WTC11 (cell line): ENCODE results near the gene SLU7. TPM values are rescaled to one million over a fixed set of nuclear protein-coding genes. Genes with fewer than 3 reads are reported as not detected.

Source experiments
- ATAC-seq: fragments of 200-7000 bp; cut with Tn5 transposase; 2 replicates; pipeline ENCODE4 v1.10.0; 2021; ENCODE audit warnings: mild to moderate bottlenecking, moderate library complexity
- CTCF ChIA-PET: fragments of 300-600 bp; sonication (Branson Sonifier 250); formaldehyde crosslinking; loops from one replicate; lab custom pipeline; 2021; ENCODE audit warnings: antibody characterized with exemption; lab: Charles Lee
- POLR2A ChIA-PET: fragments of 350-600 bp; sonication (Branson Sonifier 250); formaldehyde crosslinking; loops from one replicate; lab custom pipeline; 2021; ENCODE audit warnings: antibody characterized with exemption; lab: Charles Lee
- DNase-seq: peaks from one replicate; pipeline ENCODE4 v3.0.0; 2021; ENCODE audit warnings: low spot score
- H3K27ac Mint-ChIP-seq: 2 replicates; pipeline ENCODE4 v1.8.0; 2021; ENCODE audit warnings: mixed read lengths
- H3K27me3 Mint-ChIP-seq: 2 replicates; pipeline ENCODE4 v1.8.0; 2021; ENCODE audit warnings: low read depth, mild to moderate bottlenecking, moderate library complexity, mixed read lengths
- H3K36me3 Mint-ChIP-seq: 2 replicates; pipeline ENCODE4 v1.8.0; 2021; ENCODE audit warnings: mixed read lengths
- H3K4me1 Mint-ChIP-seq: 2 replicates; pipeline ENCODE4 v1.8.0; 2022; ENCODE audit warnings: mixed read lengths
- H3K4me3 Mint-ChIP-seq: 2 replicates; pipeline ENCODE4 v1.8.0; 2021; ENCODE audit warnings: mild to moderate bottlenecking, moderate library complexity, mixed read lengths
- H3K9me3 Mint-ChIP-seq: 2 replicates; pipeline ENCODE4 v1.8.0; 2021; ENCODE audit warnings: mixed read lengths
- ATF1 ChIP-seq: sonication (generic); formaldehyde crosslinking; IDR thresholded peaks from 2 replicates; pipeline ENCODE4 v1.8.1; 2023; ENCODE audit warnings: mild to moderate bottlenecking, moderate library complexity, missing genetic modification reagents
- CREM ChIP-seq: sonication (generic); formaldehyde crosslinking; IDR thresholded peaks from 2 replicates; pipeline ENCODE4 v1.8.1; 2022; ENCODE audit warnings: mild to moderate bottlenecking, missing genetic modification reagents, moderate library complexity
- ELF4 ChIP-seq: sonication (generic); formaldehyde crosslinking; IDR thresholded peaks from 2 replicates; pipeline ENCODE4 v1.8.1; 2022; ENCODE audit warnings: low read depth, mild to moderate bottlenecking, moderate library complexity, missing genetic modification reagents
- GABPB1 ChIP-seq: sonication (generic); formaldehyde crosslinking; IDR thresholded peaks from 2 replicates; pipeline ENCODE4 v1.8.1; 2023; ENCODE audit warnings: mild to moderate bottlenecking, missing genetic modification reagents
- GTF2I ChIP-seq: fragments of 250-450 bp; sonication (Bioruptor Pico); conservative IDR thresholded peaks from 2 replicates; pipeline ENCODE4 v1.4.0; 2021; ENCODE audit warnings: mild to moderate bottlenecking
- HMGA2 ChIP-seq: fragments of 250-450 bp; sonication (Bioruptor Pico); IDR thresholded peaks from 2 replicates; pipeline ENCODE4 v1.4.0; 2021; ENCODE audit warnings: mild to moderate bottlenecking, moderate library complexity
- KAT7 ChIP-seq: sonication (generic); formaldehyde crosslinking; IDR thresholded peaks from 2 replicates; pipeline ENCODE4 v1.8.1; 2023; ENCODE audit warnings: missing genetic modification reagents, mild to moderate bottlenecking, borderline replicate concordance
- MXD4 ChIP-seq: fragments of 250-450 bp; sonication (Bioruptor Pico); IDR thresholded peaks from 2 replicates; pipeline ENCODE4 v1.8.0; 2021; ENCODE audit warnings: mild to moderate bottlenecking, moderate library complexity, borderline replicate concordance
- NFYB ChIP-seq: sonication (generic); formaldehyde crosslinking; conservative IDR thresholded peaks from 2 replicates; pipeline ENCODE4 v1.8.0; 2022; ENCODE audit warnings: low read depth, missing genetic modification reagents
- NR2C2 ChIP-seq: sonication (generic); formaldehyde crosslinking; IDR thresholded peaks from 2 replicates; pipeline ENCODE4 v1.8.0; 2022; ENCODE audit warnings: mild to moderate bottlenecking, missing genetic modification reagents
- SMAD4 ChIP-seq: sonication (generic); formaldehyde crosslinking; IDR thresholded peaks from 2 replicates; pipeline ENCODE4 v1.8.0; 2022; ENCODE audit warnings: mild to moderate bottlenecking, missing genetic modification reagents
- TEAD1 ChIP-seq: sonication (generic); formaldehyde crosslinking; IDR thresholded peaks from 2 replicates; pipeline ENCODE4 v1.8.0; 2022; ENCODE audit warnings: mild to moderate bottlenecking, missing genetic modification reagents
- ZNF219 ChIP-seq: sonication (generic); formaldehyde crosslinking; IDR thresholded peaks from 2 replicates; pipeline ENCODE4 v1.8.0; 2023; ENCODE audit warnings: missing genetic modification reagents, mild to moderate bottlenecking, borderline replicate concordance
- ZNF263 ChIP-seq: sonication (generic); formaldehyde crosslinking; IDR thresholded peaks from 2 replicates; pipeline ENCODE4 v1.8.1; 2022; ENCODE audit warnings: low read depth, mild to moderate bottlenecking, moderate library complexity, missing genetic modification reagents
- ZNF671 ChIP-seq: fragments of 250-450 bp; sonication (Bioruptor Pico); IDR thresholded peaks from 2 replicates; pipeline ENCODE4 v1.8.0; 2021; ENCODE audit warnings: mild to moderate bottlenecking
- total RNA-seq: library from RNA; stranded (reverse); gene quantifications from 3 replicates; pipeline ENCODE4 v1.2.3, GENCODE V29; 2021
- TF ChIP-seq, protein P1 (sequence below): sonication (generic); formaldehyde crosslinking; conservative IDR thresholded peaks from 2 replicates; pipeline ENCODE4 v1.8.1; 2022; ENCODE audit warnings: mild to moderate bottlenecking, missing genetic modification reagents
- TF ChIP-seq, protein P2 (sequence below): sonication (generic); formaldehyde crosslinking; IDR thresholded peaks from 2 replicates; pipeline ENCODE4 v1.8.1; 2022; ENCODE audit warnings: low read depth, mild to moderate bottlenecking, moderate library complexity, missing genetic modification reagents, borderline replicate concordance
- TF ChIP-seq, protein P3 (sequence below): sonication (generic); formaldehyde crosslinking; IDR thresholded peaks from 2 replicates; pipeline ENCODE4 v1.8.1; 2023; ENCODE audit warnings: mild to moderate bottlenecking, missing genetic modification reagents, moderate library complexity
- TF ChIP-seq, protein P4 (sequence below): fragments of 250-450 bp; sonication (Bioruptor Pico); IDR thresholded peaks from 2 replicates; pipeline ENCODE4 v1.9.0; 2021; ENCODE audit warnings: mild to moderate bottlenecking
- TF ChIP-seq, protein P5 (sequence below): sonication (generic); formaldehyde crosslinking; IDR thresholded peaks from 2 replicates; pipeline ENCODE4 v1.8.1; 2023; ENCODE audit warnings: mild to moderate bottlenecking, missing genetic modification reagents, moderate library complexity
- TF ChIP-seq, protein P6 (sequence below): sonication (generic); formaldehyde crosslinking; IDR thresholded peaks from 2 replicates; pipeline ENCODE4 v1.8.0; 2022; ENCODE audit warnings: mild to moderate bottlenecking, missing genetic modification reagents

Gene SLU7
- total RNA-seq, 1 experiment from 2014 or later, result 32.5 TPM

DNA sequence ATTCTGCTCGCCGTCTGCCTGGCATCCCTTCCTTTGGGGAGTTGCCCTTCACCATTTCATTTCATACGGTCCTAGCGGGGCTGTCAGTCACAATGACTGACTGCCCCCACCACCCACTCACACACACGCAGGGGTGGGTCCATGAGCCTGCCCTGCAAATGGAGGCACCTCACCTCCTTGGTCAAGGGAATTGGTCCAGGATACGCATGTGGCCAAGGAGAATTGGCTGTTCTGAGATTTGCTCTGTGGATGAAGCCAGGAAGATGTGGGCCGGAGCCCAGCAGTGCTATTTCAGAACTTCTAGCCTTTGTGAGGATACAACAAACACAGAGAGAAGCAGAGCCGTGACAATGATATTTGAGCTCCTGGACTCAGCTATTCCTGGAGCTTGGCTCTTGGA, 65.5 kb downstream of the SLU7 start:
- peaks cover 5% of the 10 kb centered on the region; the same call in 1 of the 2 replicates for H3K4me1 Mint-ChIP-seq
- peak; percentile 27 for DNase-seq
- peak; percentile 91 for ATAC-seq
- H3K27me3 Mint-ChIP-seq, result no peaks in the 10 kb centered on the region
- ChIA-PET POLR2A (no interaction called here), CTCF (no interaction called here)
- no peak overlapping the region for H3K27ac Mint-ChIP-seq
- TF ChIP-seq, protein P1, sequence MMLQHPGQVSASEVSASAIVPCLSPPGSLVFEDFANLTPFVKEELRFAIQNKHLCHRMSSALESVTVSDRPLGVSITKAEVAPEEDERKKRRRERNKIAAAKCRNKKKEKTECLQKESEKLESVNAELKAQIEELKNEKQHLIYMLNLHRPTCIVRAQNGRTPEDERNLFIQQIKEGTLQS, result no peak
- TF ChIP-seq NFYB (CRISPR knock-in tag) (peak; percentile 50), GABPB1 (CRISPR knock-in tag) (no peak), NR2C2 (CRISPR knock-in tag) (no peak), ZNF671 (CRISPR knock-in tag) (no peak)
- TF ChIP-seq, protein P2, sequence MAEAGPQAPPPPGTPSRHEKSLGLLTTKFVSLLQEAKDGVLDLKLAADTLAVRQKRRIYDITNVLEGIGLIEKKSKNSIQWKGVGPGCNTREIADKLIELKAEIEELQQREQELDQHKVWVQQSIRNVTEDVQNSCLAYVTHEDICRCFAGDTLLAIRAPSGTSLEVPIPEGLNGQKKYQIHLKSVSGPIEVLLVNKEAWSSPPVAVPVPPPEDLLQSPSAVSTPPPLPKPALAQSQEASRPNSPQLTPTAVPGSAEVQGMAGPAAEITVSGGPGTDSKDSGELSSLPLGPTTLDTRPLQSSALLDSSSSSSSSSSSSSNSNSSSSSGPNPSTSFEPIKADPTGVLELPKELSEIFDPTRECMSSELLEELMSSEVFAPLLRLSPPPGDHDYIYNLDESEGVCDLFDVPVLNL (CRISPR knock-in tag), result no peak
- TF ChIP-seq, protein P3, sequence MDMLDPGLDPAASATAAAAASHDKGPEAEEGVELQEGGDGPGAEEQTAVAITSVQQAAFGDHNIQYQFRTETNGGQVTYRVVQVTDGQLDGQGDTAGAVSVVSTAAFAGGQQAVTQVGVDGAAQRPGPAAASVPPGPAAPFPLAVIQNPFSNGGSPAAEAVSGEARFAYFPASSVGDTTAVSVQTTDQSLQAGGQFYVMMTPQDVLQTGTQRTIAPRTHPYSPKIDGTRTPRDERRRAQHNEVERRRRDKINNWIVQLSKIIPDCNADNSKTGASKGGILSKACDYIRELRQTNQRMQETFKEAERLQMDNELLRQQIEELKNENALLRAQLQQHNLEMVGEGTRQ (CRISPR knock-in tag), result no peak
- TF ChIP-seq, protein P4, sequence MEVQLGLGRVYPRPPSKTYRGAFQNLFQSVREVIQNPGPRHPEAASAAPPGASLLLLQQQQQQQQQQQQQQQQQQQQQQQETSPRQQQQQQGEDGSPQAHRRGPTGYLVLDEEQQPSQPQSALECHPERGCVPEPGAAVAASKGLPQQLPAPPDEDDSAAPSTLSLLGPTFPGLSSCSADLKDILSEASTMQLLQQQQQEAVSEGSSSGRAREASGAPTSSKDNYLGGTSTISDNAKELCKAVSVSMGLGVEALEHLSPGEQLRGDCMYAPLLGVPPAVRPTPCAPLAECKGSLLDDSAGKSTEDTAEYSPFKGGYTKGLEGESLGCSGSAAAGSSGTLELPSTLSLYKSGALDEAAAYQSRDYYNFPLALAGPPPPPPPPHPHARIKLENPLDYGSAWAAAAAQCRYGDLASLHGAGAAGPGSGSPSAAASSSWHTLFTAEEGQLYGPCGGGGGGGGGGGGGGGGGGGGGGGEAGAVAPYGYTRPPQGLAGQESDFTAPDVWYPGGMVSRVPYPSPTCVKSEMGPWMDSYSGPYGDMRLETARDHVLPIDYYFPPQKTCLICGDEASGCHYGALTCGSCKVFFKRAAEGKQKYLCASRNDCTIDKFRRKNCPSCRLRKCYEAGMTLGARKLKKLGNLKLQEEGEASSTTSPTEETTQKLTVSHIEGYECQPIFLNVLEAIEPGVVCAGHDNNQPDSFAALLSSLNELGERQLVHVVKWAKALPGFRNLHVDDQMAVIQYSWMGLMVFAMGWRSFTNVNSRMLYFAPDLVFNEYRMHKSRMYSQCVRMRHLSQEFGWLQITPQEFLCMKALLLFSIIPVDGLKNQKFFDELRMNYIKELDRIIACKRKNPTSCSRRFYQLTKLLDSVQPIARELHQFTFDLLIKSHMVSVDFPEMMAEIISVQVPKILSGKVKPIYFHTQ (CRISPR knock-in tag), result no peak
- H3K9me3 Mint-ChIP-seq, result no peaks in the 10 kb centered on the region
- H3K4me3 Mint-ChIP-seq, result no peak overlapping the region
- no peaks in the 10 kb centered on the region for H3K36me3 Mint-ChIP-seq

DNA sequence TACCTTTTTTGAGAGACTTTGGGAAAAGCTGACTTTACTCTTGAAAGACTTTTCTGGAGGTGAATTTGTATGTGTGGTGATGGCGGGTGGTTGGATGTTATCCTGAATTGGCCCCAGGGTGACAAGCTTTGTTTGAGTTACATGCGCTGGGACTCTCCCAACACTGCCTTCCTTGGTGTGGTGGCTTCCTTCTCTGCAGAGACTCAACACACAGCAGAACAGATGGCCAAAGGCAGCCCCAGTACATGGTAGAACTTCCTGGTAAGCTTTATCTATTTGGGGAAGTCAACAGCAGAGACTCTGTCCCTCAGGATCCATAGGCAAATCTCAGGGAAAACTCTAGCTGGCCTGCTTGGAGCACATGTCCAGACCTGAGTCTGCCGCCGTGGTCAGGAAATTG, 66.6 kb downstream of the SLU7 start:
- ChIA-PET CTCF (interaction anchor here (1.1 kb wide), 1 partner anchor 97 kb away, joined by 3 read pairs; no protein-coding TSS in a partner anchor), POLR2A (no interaction called here)
- ATAC-seq, result no peak

More for the DNA sequence above, 66.6 kb downstream of the SLU7 start:
- Mint-ChIP-seq H3K36me3 (no peaks in the 10 kb centered on the region), H3K4me3 (no peak overlapping the region), H3K4me1 (peaks cover 5% of the 10 kb centered on the region; the same call in 1 of the 2 replicates), H3K9me3 (no peaks in the 10 kb centered on the region), H3K27me3 (no peaks in the 10 kb centered on the region), H3K27ac (no peak overlapping the region)
- no peak for DNase-seq
- TF ChIP-seq ELF4 (CRISPR knock-in tag), result no peak
- TF ChIP-seq HMGA2 (CRISPR knock-in tag), result no peak
- TF ChIP-seq KAT7, result no peak
- no peak for TF ChIP-seq MXD4 (CRISPR knock-in tag)
- TF ChIP-seq, protein P1, result no peak
- no peak for TF ChIP-seq SMAD4 (CRISPR knock-in tag)
- TF ChIP-seq GTF2I (CRISPR knock-in tag), result no peak
- TF ChIP-seq CREM (CRISPR knock-in tag), result no peak
- TF ChIP-seq TEAD1 (CRISPR knock-in tag), result no peak
- no peak for TF ChIP-seq ZNF219 (CRISPR knock-in tag)
- TF ChIP-seq ZNF263, result no peak
- no peak for TF ChIP-seq GABPB1 (CRISPR knock-in tag)
- TF ChIP-seq, protein P5, sequence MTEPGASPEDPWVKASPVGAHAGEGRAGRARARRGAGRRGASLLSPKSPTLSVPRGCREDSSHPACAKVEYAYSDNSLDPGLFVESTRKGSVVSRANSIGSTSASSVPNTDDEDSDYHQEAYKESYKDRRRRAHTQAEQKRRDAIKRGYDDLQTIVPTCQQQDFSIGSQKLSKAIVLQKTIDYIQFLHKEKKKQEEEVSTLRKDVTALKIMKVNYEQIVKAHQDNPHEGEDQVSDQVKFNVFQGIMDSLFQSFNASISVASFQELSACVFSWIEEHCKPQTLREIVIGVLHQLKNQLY, result no peak
- no peak for TF ChIP-seq ZNF671 (CRISPR knock-in tag)
- no peak for TF ChIP-seq ATF1 (CRISPR knock-in tag)
- TF ChIP-seq, protein P6, sequence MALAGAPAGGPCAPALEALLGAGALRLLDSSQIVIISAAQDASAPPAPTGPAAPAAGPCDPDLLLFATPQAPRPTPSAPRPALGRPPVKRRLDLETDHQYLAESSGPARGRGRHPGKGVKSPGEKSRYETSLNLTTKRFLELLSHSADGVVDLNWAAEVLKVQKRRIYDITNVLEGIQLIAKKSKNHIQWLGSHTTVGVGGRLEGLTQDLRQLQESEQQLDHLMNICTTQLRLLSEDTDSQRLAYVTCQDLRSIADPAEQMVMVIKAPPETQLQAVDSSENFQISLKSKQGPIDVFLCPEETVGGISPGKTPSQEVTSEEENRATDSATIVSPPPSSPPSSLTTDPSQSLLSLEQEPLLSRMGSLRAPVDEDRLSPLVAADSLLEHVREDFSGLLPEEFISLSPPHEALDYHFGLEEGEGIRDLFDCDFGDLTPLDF (CRISPR knock-in tag), result no peak
